Activated CD8-positive, alpha-beta memory T cell treated with anti-CD3 and anti-CD28 coated beads, Interleukin-2, amount 50 U/mL, for 24 hours (primary cell): ENCODE measurements around the gene GAS6.

Source experiments
- DNase-seq: peaks from one replicate; pipeline ENCODE4 v3.0.0-alpha.2; 2020; ENCODE audit errors: extremely low read depth

Gene GAS6

GRCh38 chr13:113819731-113820715 is 43.9 kb downstream of the GAS6 start:
- no peak for DNase-seq

GRCh38 chr13:113819341-113819730 is 44.5 kb downstream of the GAS6 start:
- DNase-seq: no peak

DNA sequence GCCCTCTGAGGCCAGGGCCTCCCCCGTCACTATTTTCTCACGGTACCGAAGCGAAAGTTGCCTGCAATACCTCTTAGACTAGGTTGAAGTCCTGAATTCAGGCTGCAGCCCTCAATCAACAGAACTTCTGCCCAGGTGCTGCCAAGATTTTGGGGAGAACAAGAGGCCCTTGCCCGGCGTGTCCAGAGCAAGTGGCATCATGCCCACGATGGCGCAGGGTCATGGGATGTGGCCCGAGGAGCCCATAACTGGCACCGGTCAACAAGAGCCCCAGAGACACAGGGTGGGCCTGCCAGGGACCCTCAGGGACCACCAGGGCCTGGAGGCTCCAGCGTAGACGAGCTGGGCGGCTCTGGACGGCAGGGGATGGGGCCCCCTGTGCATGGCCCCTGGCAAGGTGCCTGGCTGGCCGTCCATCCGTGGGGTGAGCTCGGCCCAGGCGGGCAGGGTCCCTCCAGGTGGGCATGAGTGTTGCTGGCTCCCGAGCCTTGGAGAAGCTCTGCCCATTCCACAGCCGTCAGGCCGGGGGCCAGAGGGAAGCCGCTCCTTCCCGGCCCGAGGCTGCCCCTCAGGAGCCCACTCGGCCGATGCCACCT is 45.1 kb downstream of the GAS6 start:
- no peak for DNase-seq

DNA sequence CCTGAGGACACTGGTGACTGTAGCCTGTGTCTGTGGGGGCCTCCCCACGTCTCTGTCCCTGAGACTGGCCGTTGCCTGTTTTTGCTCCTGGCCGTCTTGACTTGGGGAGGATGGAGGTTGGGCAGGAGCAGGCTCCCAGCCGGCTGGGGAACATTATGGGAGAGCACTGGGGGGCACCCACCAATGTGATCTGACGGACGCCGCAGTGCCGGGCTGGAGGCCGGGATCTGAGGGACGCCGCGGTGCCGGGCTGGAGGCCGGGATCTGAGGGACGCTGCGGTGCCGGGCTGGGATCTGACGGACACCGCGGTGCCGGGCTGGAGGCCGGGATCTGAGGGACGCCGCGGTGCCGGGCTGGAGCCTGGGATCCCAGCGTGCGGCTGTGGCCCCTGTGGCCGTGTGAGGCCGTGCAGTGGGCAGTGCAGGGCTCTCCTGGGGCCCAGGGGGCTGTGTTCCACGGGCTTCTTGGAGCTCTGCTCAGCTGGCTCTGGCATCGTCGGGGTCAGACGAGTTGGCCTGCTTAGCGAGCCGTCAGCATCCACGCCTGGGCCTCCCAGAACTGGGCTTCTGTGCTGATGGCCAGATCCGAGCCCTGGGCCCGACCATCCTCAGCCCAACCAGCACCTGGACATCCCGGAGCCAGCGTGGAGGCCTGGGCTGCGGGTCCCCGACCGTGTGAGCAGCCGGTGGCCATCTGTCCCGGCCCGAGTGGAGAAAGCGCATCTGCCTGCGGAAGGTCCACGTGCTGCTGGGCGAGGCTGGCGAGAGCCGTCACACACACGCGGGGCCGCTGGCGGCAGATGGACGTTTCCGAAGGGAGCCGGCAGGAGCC is 45.8 kb downstream of the GAS6 start:
- no peak for DNase-seq

GRCh38 chr13:113816946-113817859 is 46.7 kb downstream of the GAS6 start:
- DNase-seq: peak; percentile 57

GRCh38 chr13:113816254-113816929 is 47.5 kb downstream of the GAS6 start:
- DNase-seq: no peak

DNA sequence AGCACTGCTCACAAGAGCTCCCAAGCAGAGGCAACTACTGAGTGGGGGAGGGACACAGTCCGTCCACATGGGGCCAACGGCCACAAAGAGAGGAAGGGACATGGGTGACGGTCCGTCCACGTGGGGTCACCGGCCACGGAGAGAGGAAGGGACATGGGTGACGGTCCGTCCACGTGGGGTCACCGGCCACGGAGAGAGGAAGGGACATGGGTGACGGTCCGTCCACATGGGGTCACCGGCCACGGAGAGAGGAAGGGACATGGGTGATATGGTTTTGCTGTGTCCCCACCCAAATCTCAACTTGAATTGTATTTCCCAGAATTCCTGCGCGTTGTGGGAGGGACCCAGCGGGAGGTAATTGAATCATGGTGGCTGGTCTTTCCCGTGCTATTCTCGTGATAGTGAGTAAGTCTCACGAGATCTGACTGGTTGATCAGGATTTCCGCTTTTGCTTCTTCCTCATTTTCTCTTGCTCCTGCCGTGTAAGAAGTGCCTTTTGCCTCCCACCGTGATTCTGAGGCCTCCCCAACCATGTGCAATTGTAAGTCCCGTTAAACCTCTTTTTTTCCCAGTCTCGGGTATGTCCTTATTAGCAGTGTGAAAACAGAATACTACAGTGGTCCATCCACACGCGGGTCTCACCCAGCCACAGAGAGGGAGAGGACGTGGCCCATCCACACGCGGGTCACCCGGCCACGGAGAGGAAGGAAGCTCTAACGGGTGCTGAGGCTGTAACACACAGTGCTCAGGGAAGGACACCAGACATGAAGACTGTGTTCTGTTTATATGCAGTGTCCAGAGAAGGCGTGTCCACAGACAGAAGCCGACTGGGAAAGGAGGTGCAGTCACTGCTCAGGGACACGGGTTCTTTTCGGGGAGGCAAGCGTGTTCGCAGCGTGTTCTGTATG is 48.5 kb downstream of the GAS6 start:
- no peak for DNase-seq

DNA sequence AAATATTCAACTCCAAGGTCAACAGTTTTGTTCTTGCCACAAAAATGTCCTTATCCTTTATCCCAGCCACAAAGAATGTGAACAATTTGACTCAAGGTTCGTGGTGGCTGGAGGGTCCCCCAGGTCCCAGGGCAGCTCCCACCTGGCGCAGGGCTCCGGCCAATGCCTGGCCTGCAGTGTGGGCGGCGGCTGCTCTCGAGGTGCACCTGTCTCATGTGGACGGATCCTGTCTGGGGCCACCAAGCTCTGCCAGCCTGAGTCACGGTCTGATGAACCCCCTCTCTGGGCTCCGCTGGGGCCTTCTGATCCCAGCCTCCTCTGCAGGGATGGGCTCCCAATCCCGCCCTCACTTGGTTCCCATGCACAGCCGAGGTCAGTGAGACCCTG is 49.4 kb downstream of the GAS6 start:
- no peak for DNase-seq

- DNase-seq: no peak
Measured at GRCh38 chr13:113813749-113814434, 50.0 kb downstream of the GAS6 start.

DNA sequence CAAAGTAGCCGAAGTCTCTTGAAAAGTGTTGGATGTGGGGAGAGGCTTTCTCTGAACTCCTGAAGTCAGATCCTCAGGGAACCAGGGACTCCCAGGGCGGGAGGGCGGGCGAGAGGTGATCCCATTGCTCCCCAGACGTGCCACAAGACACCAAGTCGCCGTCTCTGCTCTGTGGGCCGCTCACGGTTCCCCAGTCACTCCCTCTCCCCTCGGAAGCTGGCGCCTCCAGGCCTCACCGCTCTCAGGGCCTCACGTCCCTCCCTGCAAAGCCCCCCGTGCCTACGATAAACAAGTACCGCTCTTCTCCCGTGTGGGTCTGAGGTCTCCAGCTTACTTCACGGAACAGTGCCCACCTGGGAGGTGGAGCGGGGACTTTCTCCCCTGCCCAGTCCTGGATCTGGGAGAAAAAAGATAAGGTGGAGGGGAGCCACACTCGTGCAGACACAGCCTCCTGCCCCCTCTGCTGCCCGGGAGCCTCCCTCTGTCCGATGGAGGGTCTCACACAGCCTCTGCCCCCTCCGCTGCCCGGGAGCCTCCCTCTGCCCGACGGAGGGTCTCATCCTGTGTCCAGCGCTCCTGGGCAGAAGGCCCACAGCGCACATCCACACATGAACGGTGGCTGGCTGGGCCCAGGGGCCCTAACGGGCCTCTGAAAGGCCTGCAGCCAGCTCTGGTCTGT is 50.7 kb downstream of the GAS6 start:
- DNase-seq: no peak

DNA sequence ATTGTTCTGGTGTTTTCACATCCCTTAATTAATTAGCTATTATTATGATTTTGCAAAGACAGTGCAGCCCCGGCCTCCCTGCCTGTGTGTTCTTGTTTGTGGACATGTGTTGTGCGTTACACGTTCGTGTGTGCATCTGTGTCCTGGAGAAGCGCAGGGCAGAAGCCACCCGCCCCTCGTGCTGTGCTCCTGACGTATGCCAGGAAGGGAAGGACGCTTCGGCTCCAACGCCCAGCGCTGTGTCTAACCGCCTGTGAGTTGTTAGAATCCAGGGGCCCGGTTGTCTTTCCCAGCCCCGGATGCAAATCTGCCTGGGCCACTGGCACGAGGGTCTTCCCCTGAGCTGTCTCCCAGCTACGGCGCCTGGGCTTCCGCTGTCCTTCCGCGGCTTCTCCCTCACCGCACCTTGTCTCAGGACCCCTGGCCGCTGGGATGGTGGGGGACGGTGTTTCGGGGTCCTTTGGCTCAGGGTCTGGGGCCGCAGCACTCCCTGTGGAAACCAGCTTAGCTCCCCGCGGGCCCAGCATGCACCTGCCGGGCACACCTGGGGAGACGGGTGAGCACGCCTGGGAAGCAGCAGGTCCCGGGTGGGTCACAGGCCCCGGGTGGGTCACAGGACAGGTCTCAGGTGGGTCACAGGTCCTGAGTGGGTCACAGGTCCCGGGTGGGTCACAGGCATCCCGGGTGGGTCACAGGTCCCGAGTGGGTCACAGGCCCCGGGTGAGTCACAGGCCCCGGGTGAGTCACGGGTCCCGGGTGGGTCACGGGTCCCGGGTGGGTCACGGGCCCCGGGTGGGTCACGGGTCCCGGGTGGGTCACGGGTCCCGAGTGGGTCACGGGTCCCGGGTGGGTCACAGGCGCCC is 51.5 kb downstream of the GAS6 start:
- DNase-seq: no peak

DNA sequence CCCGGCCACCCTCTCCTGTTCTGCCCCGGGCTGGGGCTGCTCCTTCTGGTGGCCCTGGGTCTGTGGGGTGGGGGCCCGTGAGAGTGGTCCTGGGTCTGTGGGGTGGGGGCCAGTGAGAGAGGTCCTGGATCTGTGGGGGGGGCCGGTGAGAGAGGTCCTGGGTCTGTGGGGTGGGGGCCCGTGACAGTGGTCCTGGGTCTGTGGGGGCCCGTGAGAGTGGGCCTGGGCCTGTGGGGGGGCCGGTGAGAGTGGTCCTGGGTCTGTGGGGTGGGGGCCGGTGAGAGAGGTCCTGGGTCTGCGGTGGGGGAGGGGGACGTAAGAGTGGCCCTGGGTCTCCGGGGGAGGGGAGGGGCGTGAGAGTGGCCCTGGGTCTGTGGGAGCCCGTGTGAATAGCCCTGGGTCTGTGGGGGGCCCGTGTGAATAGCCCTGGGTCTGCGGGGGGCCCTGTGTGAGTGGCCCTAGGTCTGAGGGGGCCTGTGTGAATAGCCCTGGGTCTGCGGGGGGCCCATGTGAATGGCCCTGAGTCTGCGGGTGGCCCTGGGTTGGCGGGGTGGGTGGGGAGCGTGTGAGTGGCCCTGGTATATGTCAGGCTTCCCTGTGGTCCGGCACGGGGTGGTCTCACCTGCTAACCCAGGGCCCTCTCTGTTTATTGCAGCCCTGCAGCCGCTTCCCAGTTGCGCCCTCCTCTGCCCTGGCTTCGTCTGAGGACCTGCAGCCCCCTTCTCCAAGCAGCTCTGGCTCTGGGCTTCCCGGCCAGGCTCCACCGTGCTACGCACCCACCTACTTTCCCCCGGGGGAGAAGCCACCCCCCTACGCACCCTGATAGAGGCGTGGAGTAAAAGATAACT is 52.6 kb downstream of the GAS6 start:
- no peak for DNase-seq

DNA sequence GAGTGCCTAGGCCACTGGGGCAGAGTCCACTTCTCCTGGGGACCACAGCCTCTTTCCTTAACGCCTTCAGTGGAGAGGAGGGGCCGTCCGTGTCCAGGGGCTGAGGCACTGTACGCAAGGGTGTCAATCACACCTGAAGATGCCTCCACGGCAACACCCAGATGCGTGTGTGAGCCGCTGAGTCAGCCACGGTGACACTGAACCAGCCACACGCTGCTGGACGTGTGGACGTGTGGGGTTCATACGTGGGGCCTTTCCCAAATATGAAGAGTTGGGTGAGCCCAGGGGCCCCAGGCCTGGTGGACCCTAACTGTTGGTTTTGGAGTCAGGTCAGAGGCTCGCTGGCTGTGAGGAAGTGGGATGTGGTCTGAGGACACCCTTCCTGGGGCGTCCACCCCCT is 53.2 kb downstream of the GAS6 start:
- no peak for DNase-seq

GRCh38 chr13:113809934-113810333 is 53.9 kb downstream of the GAS6 start:
- DNase-seq: no peak

GRCh38 chr13:113808058-113808834 is 55.6 kb downstream of the GAS6 start:
- DNase-seq: no peak

DNA sequence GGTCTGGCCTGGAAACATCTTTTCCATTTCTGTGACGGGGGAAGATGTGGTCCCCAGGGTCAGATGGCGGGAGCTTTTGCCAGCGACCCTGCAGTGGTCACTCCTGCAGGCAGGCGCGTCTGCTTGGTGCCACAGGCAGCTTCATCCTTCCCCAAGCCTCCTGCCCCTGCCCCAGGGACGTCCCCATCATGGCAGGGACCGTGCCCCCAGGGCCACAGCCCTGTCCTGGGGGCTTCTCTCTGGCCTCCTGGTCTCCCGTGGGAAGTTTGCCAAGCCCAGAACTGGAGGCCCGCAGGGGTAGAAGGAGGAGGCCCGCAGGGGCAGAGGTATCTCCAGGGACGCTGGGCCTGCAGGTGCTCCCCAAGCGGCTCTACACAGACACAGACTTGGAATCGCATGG is 57.4 kb downstream of the GAS6 start:
- DNase-seq: no peak
